Stimulated activated memory B cell treated with anti-CD40 and anti-IgM and Interleukin-4, amounts not matched to agents 10 μg/mL and 1 μg/mL and 100 μg/mL, for 72 hours (primary cell): ENCODE results near the gene PRRT1B.
A peak's percentile ranks its signal among the peaks of the same experiment; 100 is the strongest.

ENCODE experiments used
- ATAC-seq: fragments of 150-1000 bp; cut with Tn5 transposase; 2 replicates; pipeline ENCODE4 v1.10.0; 2021
- H3K27ac Mint-ChIP-seq: one replicate; pipeline ENCODE4 v1.8.0; 2022; ENCODE audit warnings: mild to moderate bottlenecking, mixed read lengths
- H3K27me3 Mint-ChIP-seq: one replicate; pipeline ENCODE4 v1.8.0; 2022; ENCODE audit warnings: mixed read lengths
- H3K36me3 Mint-ChIP-seq: one replicate; pipeline ENCODE4 v1.8.0; 2022; ENCODE audit warnings: mixed read lengths
- H3K4me1 Mint-ChIP-seq: one replicate; pipeline ENCODE4 v1.8.0; 2022; ENCODE audit warnings: mixed read lengths
- H3K4me3 Mint-ChIP-seq: one replicate; pipeline ENCODE4 v1.8.0; 2022; ENCODE audit warnings: mild to moderate bottlenecking, moderate library complexity, mixed read lengths
- H3K9me3 Mint-ChIP-seq: one replicate; pipeline ENCODE4 v1.8.0; 2022; ENCODE audit warnings: mixed read lengths

The PRRT1B gene

GRCh38 chr9:131516930-131517329 lies 28.4 kb upstream of the PRRT1B start:
- H3K27ac Mint-ChIP-seq: no peak overlapping the region
- H3K36me3 Mint-ChIP-seq: peaks cover 56% of the 10 kb centered on the region
- H3K4me1 Mint-ChIP-seq: peaks cover 7% of the 10 kb centered on the region
- H3K4me3 Mint-ChIP-seq: no peak overlapping the region
- no peak for ATAC-seq
- H3K27me3 Mint-ChIP-seq: no peaks in the 10 kb centered on the region
- no peaks in the 10 kb centered on the region for H3K9me3 Mint-ChIP-seq

GRCh38 chr9:131517761-131518190 lies 27.5 kb upstream of the PRRT1B start:
- H3K9me3 Mint-ChIP-seq: no peaks in the 10 kb centered on the region
- H3K27me3 Mint-ChIP-seq: no peaks in the 10 kb centered on the region
- H3K27ac Mint-ChIP-seq: no peak overlapping the region
- H3K36me3 Mint-ChIP-seq: peaks cover 55% of the 10 kb centered on the region
- H3K4me1 Mint-ChIP-seq: peaks cover 7% of the 10 kb centered on the region
- H3K4me3 Mint-ChIP-seq: no peak overlapping the region
- no peak for ATAC-seq

- H3K4me1 Mint-ChIP-seq: peaks cover 7% of the 10 kb centered on the region
- no peaks in the 10 kb centered on the region for H3K9me3 Mint-ChIP-seq
- ATAC-seq: no peak
- no peak overlapping the region for H3K27ac Mint-ChIP-seq
- no peak overlapping the region for H3K4me3 Mint-ChIP-seq
- H3K27me3 Mint-ChIP-seq: no peaks in the 10 kb centered on the region
- H3K36me3 Mint-ChIP-seq: peaks cover 48% of the 10 kb centered on the region
Measured at GRCh38 chr9:131518553-131518952, 26.8 kb upstream of the PRRT1B start.

DNA sequence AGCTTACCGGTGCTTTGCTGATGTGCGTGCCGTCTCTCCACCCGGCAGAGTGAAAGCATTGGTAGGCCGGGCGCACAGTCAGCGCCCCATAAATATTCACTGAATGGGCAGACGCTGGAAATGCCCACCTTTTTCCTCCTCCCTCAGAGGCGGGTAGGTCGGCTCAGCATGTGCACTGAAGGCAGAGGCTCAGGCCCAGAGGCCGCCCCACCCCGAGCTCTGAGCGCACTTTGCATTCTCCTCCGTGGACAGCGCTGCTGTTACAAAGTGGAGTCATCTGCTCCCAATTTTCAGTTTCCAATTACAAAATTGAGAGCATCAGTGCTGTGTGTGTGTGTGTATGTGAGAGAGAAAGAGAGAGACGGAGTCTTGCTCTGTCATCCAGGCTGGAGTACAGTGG lies 24.8 kb upstream of the PRRT1B start:
- Mint-ChIP-seq H3K36me3 (peaks cover 55% of the 10 kb centered on the region), H3K27ac (no peak overlapping the region), H3K27me3 (no peaks in the 10 kb centered on the region), H3K4me3 (no peak overlapping the region), H3K9me3 (no peaks in the 10 kb centered on the region), H3K4me1 (no peaks in the 10 kb centered on the region)
- ATAC-seq: no peak

GRCh38 chr9:131521203-131521602 lies 24.1 kb upstream of the PRRT1B start:
- Mint-ChIP-seq H3K9me3 (no peaks in the 10 kb centered on the region), H3K27ac (no peak overlapping the region), H3K4me3 (no peak overlapping the region), H3K36me3 (peaks cover 62% of the 10 kb centered on the region), H3K4me1 (no peaks in the 10 kb centered on the region), H3K27me3 (no peaks in the 10 kb centered on the region)
- ATAC-seq: no peak

- H3K27ac Mint-ChIP-seq: peak overlapping the region; percentile 53
- ATAC-seq: no peak
Measured at GRCh38 chr9:131521822-131522221, 23.5 kb upstream of the PRRT1B start.

GRCh38 chr9:131522257-131523085 lies 22.9 kb upstream of the PRRT1B start:
- Mint-ChIP-seq H3K4me1 (no peaks in the 10 kb centered on the region), H3K4me3 (no peak overlapping the region), H3K27me3 (no peaks in the 10 kb centered on the region), H3K36me3 (peaks cover 72% of the 10 kb centered on the region), H3K27ac (peak overlapping the region; percentile 53), H3K9me3 (no peaks in the 10 kb centered on the region)
- no peak for ATAC-seq

More at GRCh38 chr9:131521822-131522221, 23.5 kb upstream of the PRRT1B start:
- Mint-ChIP-seq H3K9me3 (no peaks in the 10 kb centered on the region), H3K4me3 (no peak overlapping the region), H3K36me3 (peaks cover 69% of the 10 kb centered on the region), H3K4me1 (no peaks in the 10 kb centered on the region), H3K27me3 (no peaks in the 10 kb centered on the region)

DNA sequence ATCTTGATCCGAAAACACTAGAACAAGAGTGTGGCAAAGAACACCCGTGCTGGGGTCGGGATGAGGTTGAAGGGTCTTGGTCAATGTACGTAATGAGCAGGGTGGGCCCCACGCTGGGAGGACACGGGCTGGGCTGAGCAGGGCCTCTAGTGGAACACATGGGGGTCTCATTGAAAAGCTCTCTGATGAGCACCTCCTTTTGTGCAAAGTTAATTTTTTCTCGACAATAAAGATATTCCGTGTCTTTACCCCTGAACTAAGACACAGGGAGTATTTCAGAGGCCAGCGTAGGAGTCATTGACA lies 22.3 kb upstream of the PRRT1B start:
- Mint-ChIP-seq H3K4me3 (no peak overlapping the region), H3K9me3 (no peaks in the 10 kb centered on the region), H3K27ac (no peak overlapping the region), H3K4me1 (no peaks in the 10 kb centered on the region), H3K27me3 (no peaks in the 10 kb centered on the region), H3K36me3 (peaks cover 68% of the 10 kb centered on the region)
- no peak for ATAC-seq

- Mint-ChIP-seq H3K4me1 (no peaks in the 10 kb centered on the region), H3K9me3 (no peaks in the 10 kb centered on the region), H3K4me3 (no peak overlapping the region), H3K27ac (no peak overlapping the region), H3K27me3 (no peaks in the 10 kb centered on the region), H3K36me3 (peaks cover 68% of the 10 kb centered on the region)
- no peak for ATAC-seq
Measured at GRCh38 chr9:131523451-131524435, 21.6 kb upstream of the PRRT1B start.

DNA sequence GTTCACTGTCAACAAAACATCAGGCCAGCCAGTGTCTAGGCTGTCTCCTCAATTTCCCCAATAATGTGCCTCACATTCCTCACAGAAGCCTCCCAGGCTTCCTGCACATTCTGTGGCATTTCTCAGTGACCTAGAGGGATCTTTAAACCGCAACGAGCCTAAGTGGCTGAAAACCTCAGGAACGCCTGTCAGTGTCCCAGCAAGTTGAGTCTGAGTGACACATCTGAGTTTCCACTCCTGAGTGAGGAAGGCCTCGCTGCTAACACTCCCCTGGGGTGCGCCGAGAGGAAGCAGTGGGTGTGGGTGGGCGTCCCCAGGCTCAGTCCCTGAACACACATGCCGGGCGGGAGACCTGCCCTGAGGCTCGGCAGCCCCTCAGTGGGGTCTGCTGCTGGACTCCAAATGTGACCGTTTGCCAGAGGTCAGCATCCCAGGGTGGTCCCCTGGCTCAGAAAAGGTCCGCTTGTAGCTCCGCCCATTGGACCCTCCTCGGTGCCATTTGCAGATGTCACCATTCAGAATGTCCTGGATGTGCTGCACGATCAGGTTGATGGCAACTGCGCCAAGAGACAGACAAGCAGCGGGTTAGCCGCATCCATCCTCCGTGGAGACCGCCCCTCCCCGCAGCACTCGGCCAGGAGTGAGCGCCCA lies 20.5 kb upstream of the PRRT1B start:
- Mint-ChIP-seq H3K27ac (peak overlapping the region; percentile 22), H3K4me3 (no peak overlapping the region), H3K36me3 (peaks cover 58% of the 10 kb centered on the region), H3K4me1 (peaks cover 3% of the 10 kb centered on the region), H3K9me3 (no peaks in the 10 kb centered on the region), H3K27me3 (no peaks in the 10 kb centered on the region)
- no peak for ATAC-seq

- H3K27ac Mint-ChIP-seq: no peak overlapping the region
- no peaks in the 10 kb centered on the region for H3K9me3 Mint-ChIP-seq
- no peak overlapping the region for H3K4me3 Mint-ChIP-seq
- no peak for ATAC-seq
- H3K36me3 Mint-ChIP-seq: peaks cover 58% of the 10 kb centered on the region
- no peaks in the 10 kb centered on the region for H3K27me3 Mint-ChIP-seq
- peaks cover 11% of the 10 kb centered on the region for H3K4me1 Mint-ChIP-seq
Measured at GRCh38 chr9:131525643-131526565, 19.4 kb upstream of the PRRT1B start.

- no peak for ATAC-seq
- peaks cover 11% of the 10 kb centered on the region for H3K4me1 Mint-ChIP-seq
- H3K9me3 Mint-ChIP-seq: no peaks in the 10 kb centered on the region
- no peaks in the 10 kb centered on the region for H3K27me3 Mint-ChIP-seq
- no peak overlapping the region for H3K4me3 Mint-ChIP-seq
- H3K27ac Mint-ChIP-seq: no peak overlapping the region
- peaks cover 42% of the 10 kb centered on the region for H3K36me3 Mint-ChIP-seq
Measured at GRCh38 chr9:131528186-131528585, 17.1 kb upstream of the PRRT1B start.

DNA sequence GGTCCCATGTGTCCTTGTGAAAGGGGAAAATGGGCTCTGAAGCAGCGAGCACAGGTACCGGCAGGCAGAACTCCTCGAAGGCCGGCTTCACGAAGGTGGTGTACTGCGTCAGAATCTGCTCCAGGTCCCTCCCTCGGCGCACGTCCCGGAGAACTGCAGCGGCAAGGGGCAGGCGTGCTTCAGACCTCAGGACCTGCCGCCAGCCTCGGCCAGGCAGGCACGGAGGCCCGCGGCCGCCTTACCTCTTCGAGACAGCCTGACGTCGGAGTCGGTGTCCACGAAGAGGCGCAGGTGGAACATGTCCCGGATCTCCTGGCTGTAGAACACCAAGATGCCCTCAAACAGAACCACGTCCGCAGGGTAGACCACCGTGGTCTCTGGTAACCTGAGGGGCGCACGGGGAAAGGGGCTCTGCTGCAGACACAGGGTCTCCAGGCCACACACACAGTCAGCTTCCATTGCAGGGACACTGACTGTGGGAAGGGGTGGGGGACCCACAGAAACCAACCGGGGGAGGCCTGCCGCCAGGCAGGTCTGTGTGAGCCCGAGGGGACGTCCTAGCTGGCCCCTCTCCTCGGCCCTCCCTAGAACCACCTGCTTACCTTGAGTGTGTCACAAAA lies 16.3 kb upstream of the PRRT1B start:
- Mint-ChIP-seq H3K27me3 (no peaks in the 10 kb centered on the region), H3K4me3 (no peak overlapping the region), H3K4me1 (peaks cover 11% of the 10 kb centered on the region), H3K27ac (no peak overlapping the region), H3K36me3 (peaks cover 38% of the 10 kb centered on the region), H3K9me3 (no peaks in the 10 kb centered on the region)
- ATAC-seq: no peak
